ENCODE data around the gene S100PBP. TPM values are rescaled to one million over a fixed set of nuclear protein-coding genes. Genes with fewer than 3 reads are reported as not detected.

Gene S100PBP
- polyA plus RNA-seq, 1 of the 3 experiments (the other 2 are of a cell fraction) = 13.2 TPM

DNA sequence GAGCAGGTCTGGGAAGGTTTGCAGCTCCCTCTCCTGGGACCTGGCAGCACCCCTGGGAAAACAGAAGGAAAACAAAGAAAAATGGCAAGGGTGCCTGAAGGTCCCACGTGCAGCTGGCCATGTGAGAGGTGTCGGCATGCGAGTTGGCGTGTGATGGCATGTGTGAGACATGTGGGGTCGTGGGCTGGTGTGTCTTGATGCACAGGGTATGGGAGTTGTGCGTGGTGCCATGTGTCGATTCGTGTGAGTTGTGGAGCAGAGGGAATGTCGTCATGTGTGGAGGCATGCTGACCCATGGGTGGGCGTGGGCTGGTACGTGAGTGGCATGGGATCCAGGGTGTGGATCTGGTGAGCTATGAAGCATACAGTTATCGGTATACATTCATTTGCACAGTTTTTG lies 70.2 kb downstream of the S100PBP start:
- Histone ChIP-seq H3K27ac (ENCODE audit: low read depth in 2 of 2, low read length in 1 of 2) (no peak overlapping the region), H3K79me2 (ENCODE audit: insufficient read depth) (no peaks in the 10 kb centered on the region), H4K20me1 (ENCODE audit: insufficient read depth) (0 out of 2 replicates have a peak, but pooled peaks cover 4% of the 10 kb centered on the region), H3K9me2 (no peaks in the 10 kb centered on the region), H2AFZ (ENCODE audit: low read depth) (no peak overlapping the region), H3K9ac (no peak overlapping the region), H3F3A (replicated peaks; ENCODE audit: insufficient read depth) (peaks cover 4% of the 10 kb centered on the region), H3K36me3 (replicated peaks in 1 of 2; ENCODE audit: control insufficient read depth in 1 of 2, insufficient read depth in 2 of 2, low read length in 1 of 2) (no peaks in the 10 kb centered on the region), H3K4me3 (ENCODE audit: low read depth in 2 of 2, low read length in 1 of 2) (no peak overlapping the region), H3K4me2 (no peak overlapping the region), H3K4me1 (ENCODE audit: control insufficient read depth in 1 of 2, insufficient read depth in 2 of 2, low read depth in 1 of 2, low read length in 1 of 2) (peaks cover 0 to 8% of the 10 kb centered on the region in 2 experiments; a peak in 2 of 4 replicates), H3K27me3 (ENCODE audit: insufficient read depth) (peaks cover 5% of the 10 kb centered on the region; the same call in 1 of the 2 replicates), H3K9me3 (no peaks in the 10 kb centered on the region)
- no peak for TF ChIP-seq TAF1 (IDR thresholded peaks at IDR 0.05; ENCODE audit: borderline replicate concordance, low read depth, low read length)
- no peak for TF ChIP-seq CHD2 (IDR thresholded peaks at IDR 0.05; ENCODE audit: low read length, partially characterized antibody)
- no peak for TF ChIP-seq FOXM1 (IDR thresholded peaks at IDR 0.05; ENCODE audit: low read depth)
- no peak for TF ChIP-seq USF1 (IDR thresholded peaks at IDR 0.05; ENCODE audit: borderline replicate concordance, low read depth)
- TF ChIP-seq, protein P1, sequence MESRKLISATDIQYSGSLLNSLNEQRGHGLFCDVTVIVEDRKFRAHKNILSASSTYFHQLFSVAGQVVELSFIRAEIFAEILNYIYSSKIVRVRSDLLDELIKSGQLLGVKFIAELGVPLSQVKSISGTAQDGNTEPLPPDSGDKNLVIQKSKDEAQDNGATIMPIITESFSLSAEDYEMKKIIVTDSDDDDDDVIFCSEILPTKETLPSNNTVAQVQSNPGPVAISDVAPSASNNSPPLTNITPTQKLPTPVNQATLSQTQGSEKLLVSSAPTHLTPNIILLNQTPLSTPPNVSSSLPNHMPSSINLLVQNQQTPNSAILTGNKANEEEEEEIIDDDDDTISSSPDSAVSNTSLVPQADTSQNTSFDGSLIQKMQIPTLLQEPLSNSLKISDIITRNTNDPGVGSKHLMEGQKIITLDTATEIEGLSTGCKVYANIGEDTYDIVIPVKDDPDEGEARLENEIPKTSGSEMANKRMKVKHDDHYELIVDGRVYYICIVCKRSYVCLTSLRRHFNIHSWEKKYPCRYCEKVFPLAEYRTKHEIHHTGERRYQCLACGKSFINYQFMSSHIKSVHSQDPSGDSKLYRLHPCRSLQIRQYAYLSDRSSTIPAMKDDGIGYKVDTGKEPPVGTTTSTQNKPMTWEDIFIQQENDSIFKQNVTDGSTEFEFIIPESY (IDR thresholded peaks at IDR 0.05; ENCODE audit: borderline replicate concordance, low read depth) = no peak
- no peak for TF ChIP-seq SMC3 (IDR thresholded peaks at IDR 0.05; ENCODE audit: low read depth, low read length)
- TF ChIP-seq, protein P2, sequence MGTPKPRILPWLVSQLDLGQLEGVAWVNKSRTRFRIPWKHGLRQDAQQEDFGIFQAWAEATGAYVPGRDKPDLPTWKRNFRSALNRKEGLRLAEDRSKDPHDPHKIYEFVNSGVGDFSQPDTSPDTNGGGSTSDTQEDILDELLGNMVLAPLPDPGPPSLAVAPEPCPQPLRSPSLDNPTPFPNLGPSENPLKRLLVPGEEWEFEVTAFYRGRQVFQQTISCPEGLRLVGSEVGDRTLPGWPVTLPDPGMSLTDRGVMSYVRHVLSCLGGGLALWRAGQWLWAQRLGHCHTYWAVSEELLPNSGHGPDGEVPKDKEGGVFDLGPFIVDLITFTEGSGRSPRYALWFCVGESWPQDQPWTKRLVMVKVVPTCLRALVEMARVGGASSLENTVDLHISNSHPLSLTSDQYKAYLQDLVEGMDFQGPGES (IDR thresholded peaks at IDR 0.05; ENCODE audit: low read depth, low read length) = no peak
- no peak for TF ChIP-seq RAD21 (IDR thresholded peaks at IDR 0.05; ENCODE audit: low read length)
- no peak for TF ChIP-seq NRF1 (IDR thresholded peaks at IDR 0.05; ENCODE audit: low read depth, low read length)
- no peak for TF ChIP-seq TEAD4 (IDR thresholded peaks at IDR 0.05; ENCODE audit: borderline replicate concordance, insufficient read depth)
- no peak for TF ChIP-seq JUND (IDR thresholded peaks at IDR 0.05)
- no peak for TF ChIP-seq EP300 (IDR thresholded peaks at IDR 0.05; ENCODE audit: borderline replicate concordance in 1 of 2, low read depth in 1 of 2, low read length in 1 of 2)
- no peak for TF ChIP-seq RXRA (IDR thresholded peaks at IDR 0.05; ENCODE audit: borderline replicate concordance, low read depth)
- POLR2A ChIA-PET = interaction anchor here (0.7 kb wide), 1 partner anchor 195 kb away, joined by 3 read pairs; no protein-coding TSS in a partner anchor
- WGBS (ENCODE audit: low lambda C conversion rate) = 53% methylated on average over 12 of the region's 12 CpGs
- DNase-seq = no peak
- CTCF ChIA-PET = interaction anchor here (1.8 to 9.0 kb wide), 4 partner anchors 11 to 486 kb away, joined by 4 to 46 read pairs (median 22); partner anchors contain the start of gene FNDC5

DNA sequence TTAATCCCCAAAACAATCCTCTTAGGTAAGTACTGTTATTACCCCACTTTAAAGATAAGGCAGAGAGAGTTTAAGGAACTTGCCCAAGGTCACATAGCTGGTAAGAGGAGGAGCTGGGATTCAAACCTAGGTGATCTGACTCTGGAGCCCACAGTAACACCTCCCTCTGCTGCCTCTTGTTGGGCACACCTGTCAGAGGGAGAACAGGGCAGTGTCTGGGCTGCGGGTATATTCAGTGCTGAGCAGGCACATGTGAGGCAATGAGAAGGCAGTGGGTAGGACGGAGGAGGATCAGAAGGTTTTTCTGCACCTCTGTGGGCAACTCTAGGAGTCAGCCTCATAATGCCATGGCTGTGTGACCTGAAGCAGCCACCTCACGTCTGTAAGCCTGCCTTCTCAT lies 70.7 kb downstream of the S100PBP start:
- Histone ChIP-seq H2AFZ (ENCODE audit: low read depth) (no peak overlapping the region), H3K79me2 (ENCODE audit: insufficient read depth) (no peaks in the 10 kb centered on the region), H3K4me3 (ENCODE audit: low read depth in 2 of 2, low read length in 1 of 2) (no peak overlapping the region), H3F3A (replicated peaks; ENCODE audit: insufficient read depth) (peaks cover 4% of the 10 kb centered on the region), H3K36me3 (replicated peaks in 1 of 2; ENCODE audit: control insufficient read depth in 1 of 2, insufficient read depth in 2 of 2, low read length in 1 of 2) (no peaks in the 10 kb centered on the region), H3K9ac (no peak overlapping the region), H3K9me3 (no peaks in the 10 kb centered on the region), H3K4me1 (ENCODE audit: control insufficient read depth in 1 of 2, insufficient read depth in 2 of 2, low read depth in 1 of 2, low read length in 1 of 2) (peaks cover 0 to 8% of the 10 kb centered on the region in 2 experiments; a peak in 2 of 4 replicates), H3K4me2 (no peak overlapping the region), H3K9me2 (no peaks in the 10 kb centered on the region), H3K27ac (ENCODE audit: low read depth in 2 of 2, low read length in 1 of 2) (no peak overlapping the region), H3K27me3 (ENCODE audit: insufficient read depth) (peaks cover 5% of the 10 kb centered on the region; the same call in 1 of the 2 replicates), H4K20me1 (ENCODE audit: insufficient read depth) (0 out of 2 replicates have a peak, but pooled peaks cover 4% of the 10 kb centered on the region)
- no peak for DNase-seq
- TF ChIP-seq USF1 (IDR thresholded peaks at IDR 0.05; ENCODE audit: borderline replicate concordance, low read depth) (no peak), RCOR1 (IDR thresholded peaks at IDR 0.05; ENCODE audit: low read length) (no peak)
- 70% methylated on average over 2 of the region's 3 CpGs for WGBS (ENCODE audit: low lambda C conversion rate)
- ChIA-PET POLR2A (no interaction called here), CTCF (interaction anchor here (2.8 to 9.0 kb wide), 3 partner anchors 11 to 176 kb away, joined by 8 to 46 read pairs (median 37); partner anchors contain the start of gene FNDC5)

Data from SK-N-SH (cell line).